Measurements from ENCODE around the gene SDK2.

DNA sequence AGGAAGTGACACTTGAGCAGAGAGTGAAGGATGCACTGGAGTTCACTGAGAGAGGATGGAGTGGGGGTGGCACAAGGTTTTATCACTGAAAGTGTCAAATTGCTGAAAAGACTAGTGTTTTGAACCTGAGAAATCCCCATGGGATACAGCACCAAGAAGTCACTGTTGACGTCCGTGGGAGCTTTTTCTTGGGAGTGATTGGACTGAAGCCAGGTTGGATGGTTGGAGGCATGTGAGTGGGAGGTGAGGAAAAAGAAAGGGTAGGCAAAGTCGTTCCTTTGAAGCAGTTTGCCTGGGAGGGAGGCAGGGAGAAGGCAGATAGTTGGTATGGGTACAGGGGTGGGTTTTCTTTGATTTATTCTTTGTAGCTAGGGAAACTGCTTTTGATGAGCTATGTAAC lies 39.9 kb upstream of the SDK2 start:
- TF ChIP-seq, protein P1, sequence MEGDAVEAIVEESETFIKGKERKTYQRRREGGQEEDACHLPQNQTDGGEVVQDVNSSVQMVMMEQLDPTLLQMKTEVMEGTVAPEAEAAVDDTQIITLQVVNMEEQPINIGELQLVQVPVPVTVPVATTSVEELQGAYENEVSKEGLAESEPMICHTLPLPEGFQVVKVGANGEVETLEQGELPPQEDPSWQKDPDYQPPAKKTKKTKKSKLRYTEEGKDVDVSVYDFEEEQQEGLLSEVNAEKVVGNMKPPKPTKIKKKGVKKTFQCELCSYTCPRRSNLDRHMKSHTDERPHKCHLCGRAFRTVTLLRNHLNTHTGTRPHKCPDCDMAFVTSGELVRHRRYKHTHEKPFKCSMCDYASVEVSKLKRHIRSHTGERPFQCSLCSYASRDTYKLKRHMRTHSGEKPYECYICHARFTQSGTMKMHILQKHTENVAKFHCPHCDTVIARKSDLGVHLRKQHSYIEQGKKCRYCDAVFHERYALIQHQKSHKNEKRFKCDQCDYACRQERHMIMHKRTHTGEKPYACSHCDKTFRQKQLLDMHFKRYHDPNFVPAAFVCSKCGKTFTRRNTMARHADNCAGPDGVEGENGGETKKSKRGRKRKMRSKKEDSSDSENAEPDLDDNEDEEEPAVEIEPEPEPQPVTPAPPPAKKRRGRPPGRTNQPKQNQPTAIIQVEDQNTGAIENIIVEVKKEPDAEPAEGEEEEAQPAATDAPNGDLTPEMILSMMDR (IDR thresholded peaks at IDR 0.05): no peak
- no peak for TF ChIP-seq POLR2AphosphoS5 (IDR thresholded peaks at IDR 0.05)
